ENCODE measurements around the gene RAB22A.

The RAB22A gene

DNA sequence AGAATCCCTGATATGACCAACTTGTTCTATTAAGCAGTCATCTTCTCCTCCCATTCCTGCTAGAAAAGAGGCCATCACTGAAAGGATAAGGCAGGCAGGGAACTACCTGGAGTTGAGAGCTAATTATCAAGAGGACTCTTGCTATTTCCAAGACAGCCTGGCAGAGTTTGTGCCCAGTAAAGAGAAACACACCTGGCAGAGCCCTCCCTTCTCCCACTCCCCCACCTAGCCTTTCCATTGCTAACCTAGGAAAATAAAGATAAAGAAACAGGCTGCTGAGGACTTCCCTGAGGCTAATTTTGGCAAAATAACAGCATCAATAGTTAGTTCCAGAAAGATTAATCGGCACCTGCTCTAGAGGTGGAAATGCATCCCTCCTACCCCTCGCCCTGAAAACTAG is 20.4 kb upstream of the RAB22A start:
- TF ChIP-seq, protein P1, sequence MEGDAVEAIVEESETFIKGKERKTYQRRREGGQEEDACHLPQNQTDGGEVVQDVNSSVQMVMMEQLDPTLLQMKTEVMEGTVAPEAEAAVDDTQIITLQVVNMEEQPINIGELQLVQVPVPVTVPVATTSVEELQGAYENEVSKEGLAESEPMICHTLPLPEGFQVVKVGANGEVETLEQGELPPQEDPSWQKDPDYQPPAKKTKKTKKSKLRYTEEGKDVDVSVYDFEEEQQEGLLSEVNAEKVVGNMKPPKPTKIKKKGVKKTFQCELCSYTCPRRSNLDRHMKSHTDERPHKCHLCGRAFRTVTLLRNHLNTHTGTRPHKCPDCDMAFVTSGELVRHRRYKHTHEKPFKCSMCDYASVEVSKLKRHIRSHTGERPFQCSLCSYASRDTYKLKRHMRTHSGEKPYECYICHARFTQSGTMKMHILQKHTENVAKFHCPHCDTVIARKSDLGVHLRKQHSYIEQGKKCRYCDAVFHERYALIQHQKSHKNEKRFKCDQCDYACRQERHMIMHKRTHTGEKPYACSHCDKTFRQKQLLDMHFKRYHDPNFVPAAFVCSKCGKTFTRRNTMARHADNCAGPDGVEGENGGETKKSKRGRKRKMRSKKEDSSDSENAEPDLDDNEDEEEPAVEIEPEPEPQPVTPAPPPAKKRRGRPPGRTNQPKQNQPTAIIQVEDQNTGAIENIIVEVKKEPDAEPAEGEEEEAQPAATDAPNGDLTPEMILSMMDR (IDR thresholded peaks at IDR 0.05; ENCODE audit: poor library complexity, severe bottlenecking): no peak
- H3K4me1 ChIP-seq (ENCODE audit: insufficient read depth, poor library complexity, severe bottlenecking): peaks cover 2% of the 10 kb centered on the region
- H3K27ac ChIP-seq (ENCODE audit: poor library complexity, severe bottlenecking): no peak overlapping the region
- H3K36me3 ChIP-seq (ENCODE audit: low read depth): peaks cover 34% of the 10 kb centered on the region
- no peak for ATAC-seq (ENCODE audit: low read depth)
- no peak overlapping the region for H3K4me3 ChIP-seq (ENCODE audit: severe bottlenecking)
- no peaks in the 10 kb centered on the region for H3K27me3 ChIP-seq (ENCODE audit: insufficient read depth, poor library complexity, severe bottlenecking)
- no peaks in the 10 kb centered on the region for H3K9me3 ChIP-seq (ENCODE audit: severe bottlenecking)
- DNase-seq (ENCODE audit: low spot score): no peak

DNA sequence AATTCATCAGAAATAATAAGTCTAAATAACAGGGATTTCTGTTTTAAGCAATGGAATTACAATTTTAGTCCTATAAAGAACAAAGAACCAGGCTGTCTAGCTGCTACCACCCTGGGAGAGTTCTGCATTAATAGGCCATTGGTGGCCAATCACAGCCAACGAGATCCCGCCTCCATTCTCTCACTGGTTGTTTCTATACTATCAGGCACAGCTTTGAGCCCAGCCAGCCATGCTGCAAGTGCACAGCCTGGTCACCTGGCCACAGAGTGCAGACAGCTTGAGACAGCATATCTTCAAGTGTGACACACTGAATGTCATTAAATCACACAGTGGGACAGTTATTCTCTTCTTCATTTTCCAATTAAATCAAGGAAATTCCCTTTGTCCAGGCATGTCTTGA is 16.1 kb upstream of the RAB22A start:
- DNase-seq (ENCODE audit: low spot score) (no peak), ATAC-seq (ENCODE audit: low read depth) (peak; percentile 47; the same call in 1 of the 3 replicates)
- Histone ChIP-seq H3K9me3 (ENCODE audit: severe bottlenecking) (no peaks in the 10 kb centered on the region), H3K27ac (ENCODE audit: poor library complexity, severe bottlenecking) (no peak overlapping the region), H3K36me3 (ENCODE audit: low read depth) (peaks cover 9% of the 10 kb centered on the region), H3K27me3 (ENCODE audit: insufficient read depth, poor library complexity, severe bottlenecking) (no peaks in the 10 kb centered on the region), H3K4me1 (ENCODE audit: insufficient read depth, poor library complexity, severe bottlenecking) (peaks cover 9% of the 10 kb centered on the region), H3K4me3 (ENCODE audit: severe bottlenecking) (no peak overlapping the region)
- TF ChIP-seq, protein P1 (IDR thresholded peaks at IDR 0.05; ENCODE audit: poor library complexity, severe bottlenecking): no peak

DNA sequence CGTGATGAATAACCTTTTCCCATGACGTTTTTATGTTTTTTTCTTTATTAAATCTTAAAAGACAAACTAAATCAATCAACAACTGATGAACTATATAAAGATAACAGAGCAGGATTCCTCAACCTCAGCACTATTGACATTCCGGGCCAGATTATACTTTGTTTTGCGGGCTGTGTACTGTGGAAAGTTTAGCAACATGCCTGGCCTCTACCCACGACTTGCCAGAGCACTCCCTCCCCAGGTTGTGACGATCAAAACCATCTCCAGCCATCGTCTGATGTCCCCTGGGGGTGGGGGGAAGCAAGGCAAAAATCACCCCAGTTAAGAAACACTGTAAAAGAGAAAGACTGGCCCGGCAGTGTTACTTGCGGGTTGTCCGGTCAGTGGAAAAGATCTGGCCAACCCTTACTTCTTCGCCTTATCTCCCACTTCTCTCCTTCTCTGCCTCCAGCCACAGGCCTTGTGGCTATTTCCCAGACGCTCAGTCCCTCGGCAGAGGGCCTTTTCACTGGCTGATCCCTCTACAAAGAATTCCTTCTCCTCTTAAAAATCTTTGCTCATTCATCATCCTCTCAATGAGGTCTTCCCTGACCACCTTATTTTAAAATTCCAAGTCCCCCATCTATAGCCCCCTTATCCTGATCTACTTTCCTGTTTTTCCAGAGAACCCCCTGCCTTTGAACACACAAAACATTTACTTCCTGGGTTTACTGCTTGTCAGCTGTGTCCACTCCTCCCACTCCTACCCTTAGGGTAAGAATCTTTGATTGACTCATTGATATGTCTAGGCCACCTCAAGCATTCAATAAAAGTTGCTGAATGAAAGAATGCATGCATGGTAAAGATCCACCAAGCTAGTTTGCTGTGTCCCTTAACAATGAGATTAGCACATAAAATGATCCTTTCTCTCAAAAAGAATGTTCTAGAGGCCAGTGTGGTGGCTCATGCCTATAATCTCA is 14.7 kb upstream of the RAB22A start:
- Histone ChIP-seq H3K36me3 (ENCODE audit: low read depth) (0 out of 2 replicates have a peak, but pooled peaks cover 9% of the 10 kb centered on the region), H3K4me1 (ENCODE audit: insufficient read depth, poor library complexity, severe bottlenecking) (peaks cover 9% of the 10 kb centered on the region), H3K4me3 (ENCODE audit: severe bottlenecking) (no peak overlapping the region), H3K27ac (ENCODE audit: poor library complexity, severe bottlenecking) (no peak overlapping the region), H3K27me3 (ENCODE audit: insufficient read depth, poor library complexity, severe bottlenecking) (no peaks in the 10 kb centered on the region), H3K9me3 (ENCODE audit: severe bottlenecking) (no peaks in the 10 kb centered on the region)
- TF ChIP-seq, protein P1 (IDR thresholded peaks at IDR 0.05; ENCODE audit: poor library complexity, severe bottlenecking): no peak
- ATAC-seq (ENCODE audit: low read depth) (peak; percentile 75), DNase-seq (ENCODE audit: low spot score) (no peak)

DNA sequence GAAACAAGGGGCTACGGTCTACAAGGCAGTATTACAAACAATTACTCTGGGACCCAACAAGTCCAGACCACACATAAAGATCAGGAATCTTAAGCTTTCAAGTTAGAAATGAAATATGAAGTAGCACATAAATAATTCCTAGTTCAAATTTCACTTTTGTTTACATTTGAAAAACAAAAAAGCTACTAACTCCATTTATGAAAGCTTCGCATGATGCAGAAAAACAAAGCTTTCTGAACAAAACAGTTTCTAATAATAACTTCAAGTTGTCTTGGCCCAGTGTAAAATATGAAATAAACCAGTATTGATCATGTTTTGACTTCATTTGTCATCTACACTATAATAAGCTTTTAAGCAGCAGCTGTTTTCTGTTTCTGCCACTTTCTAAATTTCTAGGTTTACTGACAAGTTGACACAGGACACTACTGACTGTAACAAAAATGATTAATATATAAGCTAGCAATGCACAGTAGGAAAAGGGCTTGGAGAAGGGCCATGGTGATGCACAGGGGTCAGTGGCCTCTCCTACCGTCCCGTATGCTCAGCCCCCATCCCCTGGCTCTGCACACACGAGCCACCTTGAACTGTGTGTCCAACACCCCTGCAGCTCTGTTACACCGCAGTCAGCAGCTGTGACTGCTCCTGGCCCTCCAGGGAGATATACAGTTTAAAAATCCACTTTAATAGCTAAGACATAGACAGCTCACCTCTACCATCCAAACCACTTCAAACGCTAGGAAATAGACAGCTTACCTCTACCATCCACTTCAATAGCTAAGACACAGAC is 13.3 kb upstream of the RAB22A start:
- DNase-seq (ENCODE audit: low spot score) (no peak), ATAC-seq (ENCODE audit: low read depth) (peak; percentile 22; the same call in 2 of the 3 replicates)
- H3K9me3 ChIP-seq (ENCODE audit: severe bottlenecking): no peaks in the 10 kb centered on the region
- H3K4me3 ChIP-seq (ENCODE audit: severe bottlenecking): no peak overlapping the region
- no peak overlapping the region for H3K27ac ChIP-seq (ENCODE audit: poor library complexity, severe bottlenecking)
- H3K27me3 ChIP-seq (ENCODE audit: insufficient read depth, poor library complexity, severe bottlenecking): no peaks in the 10 kb centered on the region
- 0 out of 2 replicates have a peak, but pooled peaks cover 9% of the 10 kb centered on the region for H3K36me3 ChIP-seq (ENCODE audit: low read depth)
- TF ChIP-seq, protein P1 (IDR thresholded peaks at IDR 0.05; ENCODE audit: poor library complexity, severe bottlenecking): no peak
- H3K4me1 ChIP-seq (ENCODE audit: insufficient read depth, poor library complexity, severe bottlenecking): peaks cover 9% of the 10 kb centered on the region

All from RWPE2 (cell line).